HepG2 (cell line): ENCODE data around the gene RBM8A. TPM values are rescaled to one million over a fixed set of nuclear protein-coding genes. Genes with fewer than 3 reads are reported as not detected.

Source experiments
- ARID5B ChIP-seq: IDR thresholded peaks from 2 replicates; pipeline ENCODE4 v1.4.0; 2020; ENCODE audit warnings: mild to moderate bottlenecking, missing genetic modification reagents
- ATF4 ChIP-seq, 2 experiments: fragments of 450-650 bp in 1 of 2; sonication (generic) in 1 of 2; formaldehyde crosslinking; IDR thresholded peaks; 2 replicates each; pipeline versions ENCODE4 v1.5.0 to v1.8.0; 2020 to 2022; ENCODE audit warnings: mild to moderate bottlenecking in 1 of 2, missing genetic modification reagents in 1 of 2
- CEBPZ ChIP-seq: IDR thresholded peaks from 2 replicates; pipeline ENCODE4 v1.6.1; 2012; ENCODE audit warnings: low read length, improper control_type of control experiment
- CREBL2 ChIP-seq: sonication (generic); formaldehyde crosslinking; IDR thresholded peaks from 2 replicates; pipeline ENCODE4 v1.8.1; 2023; ENCODE audit warnings: missing genetic modification reagents, mild to moderate bottlenecking, borderline replicate concordance
- PATZ1 ChIP-seq: sonication (generic); formaldehyde crosslinking; IDR thresholded peaks from 2 replicates; pipeline ENCODE4 v1.4.0; 2020; ENCODE audit warnings: missing genetic modification reagents
- PAWR ChIP-seq: sonication (generic); formaldehyde crosslinking; IDR thresholded peaks from 2 replicates; pipeline ENCODE4 v1.4.0; 2020; ENCODE audit warnings: missing genetic modification reagents, mild to moderate bottlenecking, borderline replicate concordance
- PRPF4 ChIP-seq: fragments of 200-400 bp; formaldehyde crosslinking; IDR thresholded peaks from 2 replicates; pipeline ENCODE4 v1.6.1; 2016; ENCODE audit warnings: low read length, low read depth; ENCODE audit not compliant: poor library complexity, severe bottlenecking
- SIX4 ChIP-seq: sonication (generic); formaldehyde crosslinking; IDR thresholded peaks from 2 replicates; pipeline ENCODE4 v1.4.0; 2020; ENCODE audit warnings: missing genetic modification reagents
- ZBTB46 ChIP-seq: sonication (generic); formaldehyde crosslinking; IDR thresholded peaks from 2 replicates; pipeline ENCODE4 v1.4.0; 2020; ENCODE audit warnings: mild to moderate bottlenecking, missing genetic modification reagents, borderline replicate concordance
- ZNF251 ChIP-seq: sonication (generic); formaldehyde crosslinking; IDR thresholded peaks from 2 replicates; pipeline ENCODE4 v1.9.0; 2021; ENCODE audit warnings: mild to moderate bottlenecking, missing genetic modification reagents
- ZNF570 ChIP-seq: sonication (generic); formaldehyde crosslinking; IDR thresholded peaks from 2 replicates; pipeline ENCODE4 v1.4.0; 2020; ENCODE audit warnings: mild to moderate bottlenecking, missing genetic modification reagents, borderline replicate concordance
- ZNF841 ChIP-seq: sonication (generic); formaldehyde crosslinking; IDR thresholded peaks from 2 replicates; pipeline ENCODE4 v1.8.1; 2023; ENCODE audit warnings: missing genetic modification reagents, borderline replicate concordance
- ZSCAN29 ChIP-seq: sonication (generic); formaldehyde crosslinking; conservative IDR thresholded peaks from 2 replicates; pipeline ENCODE4 v1.4.0; 2020; ENCODE audit warnings: mild to moderate bottlenecking, missing genetic modification reagents
- ZZZ3 ChIP-seq: sonication (generic); formaldehyde crosslinking; IDR thresholded peaks from 2 replicates; pipeline ENCODE4 v1.4.0; 2020; ENCODE audit warnings: missing genetic modification reagents, mild to moderate bottlenecking, borderline replicate concordance
- polyA plus RNA-seq, 8 experiments: library from polyadenylated mRNA; depleted of rRNA in 3 of 8; stranded (reverse) in 7 of 8; unstranded in 1 of 8; fragments of >200 nt; fragmentation: Illumina TruSeq in 4 of 8; extraction: Trizol in 4 of 8; gene quantifications; 2 replicates each; pipeline versions ENCODE4 v1.2.1 to v1.2.3, GENCODE V29; 2011 to 2016; ENCODE audit warnings: low read depth in 4 of 8, missing spikeins in 1 of 8, mixed read lengths in 1 of 8; ENCODE audit not compliant: insufficient read depth in 1 of 8
- total RNA-seq, 5 experiments: library from RNA; depleted of rRNA; stranded (reverse); fragments of >200 nt; fragmentation: Illumina TruSeq; extraction: Trizol; gene quantifications; 2 replicates each; pipeline ENCODE4 v1.2.3, GENCODE V29; 2016; ENCODE audit warnings: low read depth in 1 of 5

RBM8A gene
- total and polyA plus RNA-seq, 2 of the 13 experiments (the other 11 are each of a cell fraction or from before 2014, with no cell fraction given): 106 to 162 TPM

- TF ChIP-seq ZZZ3 (CRISPR knock-in tag) (no peak), ZSCAN29 (no peak), PAWR (CRISPR knock-in tag) (no peak), ZNF251 (CRISPR knock-in tag) (no peak), SIX4 (peak; percentile 99), ZBTB46 (CRISPR knock-in tag) (no peak), PRPF4 (no peak), ARID5B (CRISPR knock-in tag) (peak; percentile 91), ZNF570 (CRISPR knock-in tag) (no peak), ZNF841 (CRISPR knock-in tag) (no peak), PATZ1 (peak; percentile 76), CEBPZ (no peak), CREBL2 (CRISPR knock-in tag) (no peak), ATF4 (CRISPR knock-in tag; IDR thresholded peaks at IDR 0.05) (no peak)
Observed at GRCh38 chr1:145891587-145892485, 35.4 kb downstream of the RBM8A start (continued).
